ENCODE data around the gene KRTAP10-12. TPM values are rescaled to one million over a fixed set of nuclear protein-coding genes. Genes with fewer than 3 reads are reported as not detected.

The KRTAP10-12 gene
- total RNA-seq, 1 experiment from 2014 or later = not detected

DNA sequence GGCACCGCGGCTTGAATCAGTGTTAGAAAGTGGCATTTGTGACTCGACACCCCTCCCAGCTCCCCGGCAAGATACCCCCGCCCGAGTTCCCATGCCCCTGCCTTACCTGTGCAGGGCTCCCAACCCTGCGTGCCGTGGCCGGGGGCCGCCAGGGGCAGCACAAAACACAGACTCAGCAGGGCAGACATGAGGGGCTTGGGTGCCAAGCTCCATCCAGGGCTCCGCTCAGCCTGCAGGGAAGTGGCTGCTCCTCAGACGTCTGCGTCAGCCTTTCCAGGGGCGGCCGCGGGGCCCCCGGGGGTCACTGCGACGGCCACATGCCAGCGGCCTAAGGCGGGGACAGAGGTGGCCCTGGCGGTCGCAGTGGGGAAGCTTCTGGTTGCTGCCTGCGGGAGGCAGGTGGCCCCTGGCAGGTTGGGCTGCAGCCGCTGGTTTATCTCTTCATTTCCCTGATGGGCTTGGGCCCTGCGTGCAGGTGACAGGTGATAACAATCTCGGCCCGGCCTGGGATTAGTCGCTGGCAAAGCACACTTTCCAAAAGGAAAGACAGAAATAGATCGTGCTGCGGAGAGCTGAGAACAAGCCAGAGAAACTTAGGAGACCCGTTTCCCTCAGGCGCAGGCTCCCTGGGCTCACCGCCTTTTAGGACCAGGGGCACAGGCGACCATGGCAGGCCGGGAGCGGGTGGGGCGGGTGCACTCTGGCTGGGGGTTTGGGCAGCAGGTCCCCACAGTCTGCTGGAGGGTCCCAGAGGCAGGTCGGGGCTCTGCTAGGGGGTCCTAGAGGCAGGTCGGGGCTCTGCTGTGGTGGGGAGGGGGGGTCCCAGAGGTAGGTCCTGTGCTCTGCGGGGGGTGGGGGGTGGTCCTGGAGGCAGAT lies 14.6 kb downstream of the KRTAP10-12 start, which contains the start of gene TSPEAR:
Gene TSPEAR (minus strand): TSS at position 246 of the 876 bp plus-strand sequence. CDS start 58 bp downstream, at position 188.
- DNase-seq (ENCODE audit: low spot score) = no peak

DNA sequence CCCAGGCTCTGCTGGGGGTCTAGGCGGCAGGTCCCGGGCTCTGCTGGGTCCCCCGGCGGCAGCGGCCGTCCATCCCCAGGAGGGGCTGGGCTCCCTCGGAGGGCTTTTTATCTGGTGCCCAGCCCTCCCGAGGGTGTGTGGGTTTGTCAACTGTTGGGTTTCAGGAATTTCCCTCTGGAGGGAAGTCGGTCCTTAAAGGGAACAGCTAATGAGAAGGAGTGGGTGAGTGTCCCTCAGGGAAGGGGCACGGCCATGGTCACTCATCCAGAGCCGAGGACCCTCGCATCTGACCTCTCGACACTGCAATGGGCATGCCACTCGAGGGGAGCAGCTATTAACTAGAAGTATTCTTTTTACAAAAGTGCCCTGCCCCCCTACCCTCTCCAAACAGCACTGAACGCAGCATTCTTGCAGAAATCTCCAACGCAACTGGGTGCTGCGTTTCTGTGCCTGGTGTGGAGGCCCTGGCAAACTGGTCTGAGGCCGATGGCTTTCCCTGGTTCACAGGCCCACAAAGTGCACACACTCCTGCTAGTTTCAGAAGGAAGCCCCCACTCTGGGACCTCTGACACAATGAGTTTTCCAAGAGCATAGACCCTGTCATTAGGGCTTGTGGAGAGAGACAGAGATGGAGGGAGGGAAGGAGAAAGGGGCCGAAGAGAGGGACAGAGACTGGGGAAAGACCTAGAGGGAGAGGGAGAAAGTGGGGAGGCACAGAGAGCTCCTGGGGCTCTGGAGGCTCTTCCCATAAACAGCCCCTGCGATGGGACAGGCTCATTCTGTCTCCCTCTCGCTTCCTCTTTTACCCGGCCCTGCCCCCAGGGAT lies 15.4 kb downstream of the KRTAP10-12 start:
- DNase-seq (ENCODE audit: low spot score) = no peak

DNA sequence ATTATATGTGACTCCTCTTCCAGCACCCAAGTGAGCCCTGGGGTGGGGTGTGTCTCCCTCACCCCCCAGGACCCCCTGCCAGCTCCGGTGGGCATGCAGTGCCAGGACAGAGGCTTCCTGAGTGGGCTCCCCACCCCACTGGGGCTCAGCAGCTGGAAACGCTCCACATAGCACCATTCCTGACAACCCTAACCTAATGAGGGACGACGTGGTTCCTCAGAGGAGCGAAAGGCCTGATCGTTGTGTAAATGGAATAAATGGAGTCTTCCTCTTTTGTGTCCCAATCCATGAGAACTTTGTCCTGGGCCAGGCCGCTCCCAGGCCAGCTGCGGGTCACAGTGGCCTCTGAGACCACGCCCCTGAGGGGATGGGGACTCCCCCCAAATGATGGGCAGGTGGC lies 16.2 kb downstream of the KRTAP10-12 start:
- DNase-seq (ENCODE audit: low spot score) = no peak

DNA sequence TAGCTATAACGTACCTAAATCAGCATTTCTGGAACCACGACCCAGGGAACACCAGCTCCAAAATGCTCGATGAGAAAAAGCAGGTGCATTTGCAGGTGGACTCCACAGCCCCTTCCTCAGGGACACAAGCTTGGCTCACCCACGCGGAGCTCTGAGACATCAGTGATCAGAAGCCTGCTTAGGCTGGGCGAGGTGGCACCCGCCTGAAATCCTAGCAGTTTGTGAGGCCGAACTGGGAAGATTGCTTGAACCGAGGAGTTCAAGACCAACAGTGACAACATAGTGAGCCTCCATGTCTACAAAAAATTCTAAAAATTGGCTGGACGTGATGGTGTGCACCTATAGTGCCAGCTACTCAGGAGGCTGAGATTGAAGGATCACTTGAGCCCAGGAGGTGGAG lies 16.9 kb downstream of the KRTAP10-12 start:
- no peak for DNase-seq (ENCODE audit: low spot score)

DNA sequence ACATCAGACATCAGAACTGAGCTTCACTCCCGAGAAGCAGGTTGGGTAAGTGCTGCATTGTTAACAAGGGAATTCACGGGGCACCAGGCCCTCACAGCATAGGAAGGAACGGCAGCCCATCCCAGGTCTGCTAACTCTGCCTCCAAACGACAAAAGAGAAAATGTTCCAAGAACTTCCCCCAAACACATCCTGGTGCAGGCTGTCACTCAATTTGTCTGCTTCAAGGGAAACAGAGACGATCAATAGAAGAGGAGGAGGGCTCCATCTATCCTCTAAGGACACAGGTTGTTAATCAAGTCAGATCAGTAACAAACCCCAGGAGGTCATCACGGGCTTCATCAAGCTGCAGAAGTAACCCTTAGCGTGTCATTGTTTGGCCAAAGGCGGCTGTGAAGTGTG lies 17.9 kb downstream of the KRTAP10-12 start:
- DNase-seq (ENCODE audit: low spot score) = no peak

DNA sequence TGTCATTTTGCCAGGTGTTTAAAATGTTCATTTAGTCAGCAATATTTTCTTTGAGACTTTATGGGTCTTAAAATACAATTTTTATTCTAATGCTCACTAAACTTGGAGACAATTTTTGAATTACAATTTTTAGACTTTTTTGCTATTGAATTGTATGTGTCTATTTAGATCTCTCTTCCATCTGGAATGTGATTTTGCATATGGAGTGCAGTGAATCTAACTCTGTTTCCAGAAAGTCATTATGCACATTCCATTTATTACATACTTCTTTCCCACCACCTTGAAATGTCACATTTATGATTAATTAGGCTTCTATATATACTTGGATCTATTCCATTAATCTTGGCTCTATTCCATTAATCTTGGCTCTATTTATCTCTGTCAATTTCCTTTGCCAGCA lies 20.0 kb downstream of the KRTAP10-12 start:
- DNase-seq (ENCODE audit: low spot score) = no peak

DNA sequence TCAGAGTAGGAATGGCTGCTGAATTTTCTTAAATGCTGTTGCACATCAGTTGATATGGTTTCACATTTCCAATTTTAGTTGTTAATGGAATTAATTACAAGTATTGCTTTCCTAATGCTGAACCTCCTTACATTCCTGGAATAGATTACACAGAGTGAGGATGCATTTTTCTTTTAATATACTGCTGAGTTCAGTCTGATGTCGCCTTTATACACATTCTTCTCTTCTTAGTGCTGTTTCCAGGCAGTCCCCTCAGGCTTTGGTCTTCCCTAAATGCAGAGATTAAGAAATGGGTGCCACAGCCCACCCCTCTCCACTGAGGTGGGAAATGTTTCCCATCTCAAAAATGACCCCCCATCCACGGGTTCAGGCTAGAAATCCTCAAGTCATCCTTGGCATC lies 21.1 kb downstream of the KRTAP10-12 start:
- no peak for DNase-seq (ENCODE audit: low spot score)

DNA sequence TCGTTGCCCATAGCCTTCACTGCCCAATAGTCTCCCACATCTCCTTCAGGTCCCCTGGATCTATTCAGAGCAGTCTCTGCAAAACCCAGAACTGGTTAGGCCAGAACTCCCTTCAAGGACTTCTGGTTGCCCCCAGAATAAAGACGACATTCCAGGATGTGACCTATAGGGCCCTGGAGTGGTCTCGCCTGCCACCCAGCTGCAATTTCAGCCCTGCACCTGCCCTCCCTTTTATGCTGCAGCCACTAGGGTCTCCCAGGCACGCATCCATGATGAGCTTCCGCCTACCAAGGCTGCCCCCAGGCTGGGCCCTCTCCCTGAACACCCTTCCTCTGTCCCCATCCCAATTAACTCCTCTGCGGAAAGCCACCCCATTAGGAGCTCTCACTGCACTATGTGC lies 21.6 kb downstream of the KRTAP10-12 start:
- no peak for DNase-seq (ENCODE audit: low spot score)

DNA sequence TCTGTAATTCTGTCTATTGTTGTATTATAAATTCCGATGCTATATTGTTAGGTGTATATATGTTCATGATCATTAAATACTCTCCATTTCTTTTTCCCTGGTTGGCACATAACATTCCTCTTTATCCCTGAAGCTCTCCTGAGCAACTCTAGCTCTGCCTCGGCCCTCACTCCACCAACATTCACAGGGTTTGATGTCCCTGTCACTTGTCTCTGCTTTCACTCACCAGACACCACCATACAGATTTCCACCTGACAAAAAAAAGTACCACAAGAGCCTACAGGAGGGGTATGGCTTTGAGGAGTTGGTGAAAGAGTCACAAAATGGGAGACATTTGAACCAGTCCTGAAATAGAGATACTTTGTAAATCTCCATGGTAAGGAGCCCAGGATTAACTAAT lies 23.2 kb downstream of the KRTAP10-12 start:
- DNase-seq (ENCODE audit: low spot score) = no peak

DNA sequence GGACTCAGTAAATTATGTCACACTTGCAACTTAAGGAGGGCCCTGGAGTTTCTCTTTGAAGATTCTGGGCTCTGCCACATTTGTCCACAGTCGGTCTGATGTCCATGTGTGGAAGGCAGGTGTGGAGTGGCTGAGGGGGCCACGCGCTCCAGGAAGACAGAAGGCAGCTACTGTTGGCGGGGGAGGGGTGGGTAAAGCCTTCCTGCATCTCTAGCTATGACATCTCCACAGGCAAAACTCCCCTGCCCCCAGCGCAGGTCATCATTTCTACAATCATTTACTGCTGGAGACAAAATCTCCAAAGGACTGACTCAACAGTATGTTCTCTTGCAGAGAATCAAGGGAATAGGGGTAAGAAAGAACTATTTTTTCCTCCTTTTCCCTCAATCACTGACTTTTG lies 25.8 kb downstream of the KRTAP10-12 start:
- no peak for DNase-seq (ENCODE audit: low spot score)

DNA sequence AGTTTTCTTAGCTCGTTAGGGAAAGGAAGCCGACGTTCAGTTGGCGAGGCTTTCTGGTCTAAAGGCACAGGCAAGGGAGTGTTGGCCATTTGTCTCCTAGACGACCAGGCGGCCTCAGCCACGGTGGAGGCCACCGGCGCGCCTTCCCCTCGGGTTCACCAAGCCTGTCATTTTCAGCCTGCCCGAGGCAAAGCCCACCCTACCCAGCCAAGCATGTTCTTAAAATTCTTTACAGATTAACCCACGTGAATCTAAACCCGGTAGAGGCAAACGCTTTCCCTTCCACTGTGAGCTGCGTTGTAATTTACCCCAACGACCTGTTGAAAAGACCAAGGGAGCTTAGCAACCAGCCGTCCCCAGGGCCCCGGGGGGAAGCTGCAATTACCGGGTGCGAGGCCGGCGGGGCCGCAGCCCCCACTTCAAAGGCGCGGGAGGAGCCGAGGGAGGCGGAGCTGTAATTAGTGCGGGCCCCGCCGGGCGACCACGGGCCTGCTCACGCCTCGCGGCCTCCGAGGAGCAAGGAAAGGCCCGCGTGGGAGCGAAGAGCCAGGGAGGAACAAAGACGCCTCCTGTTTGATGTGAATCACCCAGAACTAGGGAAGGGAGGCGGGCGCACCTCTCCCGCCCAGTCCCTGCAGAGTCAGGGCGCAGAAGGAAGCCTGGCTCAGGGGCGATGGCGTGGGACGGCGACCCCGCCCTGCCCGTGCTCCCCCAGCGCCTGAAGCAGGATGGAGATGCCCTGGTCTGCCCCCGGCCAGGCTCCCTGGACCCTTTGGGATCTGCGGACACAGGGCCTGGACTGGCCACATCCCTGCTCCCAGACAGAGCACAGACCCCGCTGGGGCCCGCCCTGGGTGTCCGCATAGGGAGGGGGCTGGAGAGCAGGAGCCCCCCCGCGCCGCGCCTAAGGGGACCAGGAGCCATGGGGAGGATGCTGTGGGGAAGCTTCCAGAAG lies 26.5 kb downstream of the KRTAP10-12 start:
- no peak for DNase-seq (ENCODE audit: low spot score)

DNA sequence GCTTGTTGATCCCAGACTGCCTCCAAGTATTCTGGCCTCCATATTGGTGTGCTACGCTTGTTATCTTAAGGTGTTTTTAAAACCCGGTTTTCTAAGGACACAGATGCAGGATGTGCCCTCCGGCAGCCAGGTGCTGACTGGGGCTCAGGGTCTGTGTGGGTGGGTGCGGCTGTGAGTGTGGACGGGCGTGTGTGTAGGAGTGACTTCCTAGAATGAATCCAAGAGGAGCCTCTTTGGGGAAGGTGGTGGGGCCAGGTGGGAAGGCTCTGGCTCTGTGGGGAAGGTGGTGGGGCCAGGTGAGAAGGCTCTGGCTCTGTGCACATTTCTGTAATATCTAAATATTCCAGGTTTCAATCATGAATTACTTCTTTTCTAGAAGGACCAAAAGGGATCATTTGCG lies 27.2 kb downstream of the KRTAP10-12 start:
- no peak for DNase-seq (ENCODE audit: low spot score)

DNA sequence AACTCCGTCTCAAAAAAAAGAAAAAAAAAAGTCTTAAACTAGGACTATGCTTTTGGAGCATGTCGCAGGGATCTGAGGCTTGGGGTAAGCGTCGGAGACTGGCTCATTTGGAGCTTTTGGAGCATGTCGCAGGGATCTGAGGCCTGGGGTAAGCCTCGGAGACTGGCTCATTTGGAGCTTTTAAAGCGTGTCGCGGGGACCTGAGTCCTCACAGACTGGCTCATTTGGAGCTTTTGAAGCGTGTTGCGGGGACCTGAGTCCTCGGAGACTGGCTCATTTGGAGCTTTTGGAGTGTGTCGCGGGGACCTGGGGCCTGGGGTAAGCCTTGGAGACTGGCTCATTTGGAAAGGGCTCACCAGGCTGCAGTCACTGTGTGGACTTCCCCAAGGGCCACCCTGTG lies 28.0 kb downstream of the KRTAP10-12 start:
- DNase-seq (ENCODE audit: low spot score) = no peak

DNA sequence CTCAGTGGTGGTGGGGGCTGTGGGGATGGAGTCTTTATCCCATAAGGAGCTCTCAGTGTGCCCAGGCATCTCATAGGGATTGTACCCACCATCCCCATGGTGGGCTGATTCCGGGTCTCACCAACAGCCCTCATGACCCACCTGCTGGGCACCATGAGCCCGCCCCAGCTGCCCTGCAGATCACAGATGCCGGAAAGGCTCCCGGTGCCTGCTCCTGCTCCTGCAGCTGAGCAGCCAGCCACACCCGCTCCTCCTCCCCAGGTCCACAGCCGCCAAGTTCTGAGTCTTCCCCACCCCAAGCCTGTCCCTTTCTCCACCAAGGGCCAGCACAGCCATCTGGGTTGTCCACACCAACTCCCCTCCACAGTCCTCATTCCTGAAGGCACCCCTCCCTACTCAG lies 29.9 kb downstream of the KRTAP10-12 start:
- DNase-seq (ENCODE audit: low spot score) = no peak

DNA sequence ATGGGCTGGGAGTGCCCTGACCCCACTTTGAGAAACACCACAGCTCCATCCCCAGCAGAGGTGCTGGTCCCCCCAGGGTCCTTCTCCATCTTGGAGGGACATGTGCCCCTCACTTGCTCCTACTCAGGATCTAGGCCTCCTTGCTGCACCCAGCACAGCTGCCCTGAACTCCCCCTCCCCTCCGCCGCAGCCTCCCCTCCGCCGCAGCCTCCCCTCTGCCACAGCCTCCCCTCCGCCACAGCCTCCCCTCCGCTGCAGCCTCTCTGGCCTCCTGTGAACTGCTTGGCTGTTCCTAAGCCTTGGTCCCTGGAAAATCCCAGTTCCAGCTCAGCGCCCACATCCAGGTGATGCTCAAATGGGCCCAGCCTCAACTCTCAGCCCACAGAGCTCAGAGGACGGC lies 30.3 kb downstream of the KRTAP10-12 start:
- DNase-seq (ENCODE audit: low spot score) = no peak

DNA sequence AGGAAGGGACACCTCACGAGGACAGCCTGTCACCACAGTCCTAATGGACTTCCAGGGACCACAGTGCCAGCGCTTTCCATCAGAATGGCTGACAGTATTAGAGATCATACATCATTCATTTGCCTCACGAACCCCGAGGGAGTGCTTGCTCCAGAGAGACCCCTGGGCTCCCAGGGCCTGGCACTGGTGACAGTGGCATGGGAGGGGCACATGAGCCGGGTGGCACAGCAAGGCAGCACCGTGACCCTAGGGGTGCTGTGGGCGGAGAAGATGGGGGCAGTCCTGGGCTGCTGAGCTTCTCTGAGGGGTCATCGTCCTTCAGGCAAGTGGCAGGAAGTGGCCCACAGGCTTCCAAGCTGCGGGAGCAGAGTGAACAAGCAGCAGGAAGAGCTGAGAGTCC lies 30.8 kb downstream of the KRTAP10-12 start:
- DNase-seq (ENCODE audit: low spot score) = no peak

DNA sequence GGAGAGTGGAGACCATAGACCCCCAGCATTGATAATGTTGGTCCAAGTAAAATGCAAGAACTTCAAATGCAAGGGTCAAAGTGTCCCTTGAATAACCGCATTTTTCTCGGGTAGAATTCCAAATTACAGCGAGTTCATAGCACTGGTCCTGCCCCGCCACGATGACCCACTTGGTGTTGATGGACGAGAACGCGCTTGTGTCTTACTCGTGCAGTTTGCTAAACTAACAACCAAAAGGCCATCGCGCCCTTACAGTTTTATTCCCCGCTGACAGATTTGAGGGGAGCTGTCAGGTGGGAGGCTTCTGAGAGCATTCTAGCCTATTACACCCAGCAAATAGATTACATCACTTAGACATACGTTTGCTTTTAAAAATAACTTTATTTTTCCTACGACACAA lies 31.7 kb downstream of the KRTAP10-12 start:
- DNase-seq (ENCODE audit: low spot score) = no peak

DNA sequence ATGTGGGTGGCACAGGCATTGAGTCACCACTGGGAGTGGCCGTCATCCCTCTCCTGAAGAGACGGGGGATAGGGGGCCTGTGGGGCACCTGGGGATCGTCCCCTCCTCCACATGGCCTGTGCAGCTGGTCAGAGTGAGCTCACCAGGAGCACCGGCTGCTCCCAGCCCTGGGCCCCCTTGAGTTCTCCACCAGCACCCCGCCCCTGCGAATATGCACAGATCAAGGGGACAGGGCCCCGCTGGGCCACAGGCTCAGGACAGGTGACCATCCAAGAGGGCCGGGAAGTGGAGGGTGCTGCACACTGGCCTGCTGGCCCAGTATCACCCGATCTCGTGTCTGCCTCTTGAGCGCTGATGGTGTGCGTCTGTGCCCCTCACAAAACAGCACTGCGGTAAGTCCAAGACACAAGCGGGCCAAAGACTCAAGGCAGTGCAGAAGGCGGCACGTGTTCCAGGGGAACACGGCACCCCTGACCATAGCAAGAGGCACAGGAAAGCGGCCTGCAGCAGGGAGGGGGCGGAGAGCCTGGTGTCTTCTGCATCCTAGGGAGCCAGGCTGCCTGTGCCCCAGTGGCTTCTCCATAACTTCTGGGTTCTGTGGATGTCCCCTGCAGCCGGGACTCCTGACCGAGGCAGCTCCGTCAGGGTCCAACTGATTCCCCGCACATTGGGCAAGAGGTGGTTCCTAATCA lies 32.5 kb downstream of the KRTAP10-12 start:
- no peak for DNase-seq (ENCODE audit: low spot score)

DNA sequence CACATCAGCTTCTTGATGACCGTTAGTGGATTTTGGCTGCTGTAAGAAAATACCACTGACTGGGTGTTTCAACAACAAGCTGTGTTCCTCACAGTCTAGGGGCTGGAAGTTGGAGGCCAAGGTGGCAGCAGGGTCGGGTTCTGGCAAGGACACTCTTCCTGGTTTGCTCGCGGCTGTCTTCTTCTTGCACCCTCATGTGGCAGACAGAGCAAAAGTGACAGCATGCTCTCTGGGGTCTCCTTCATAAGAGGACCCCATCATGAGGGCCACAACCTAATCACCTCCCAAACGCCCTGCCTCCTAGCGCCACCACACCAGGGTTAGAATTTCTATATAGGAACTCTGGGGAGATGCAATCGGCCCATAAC lies 33.0 kb downstream of the KRTAP10-12 start:
- no peak for DNase-seq (ENCODE audit: low spot score)

DNA sequence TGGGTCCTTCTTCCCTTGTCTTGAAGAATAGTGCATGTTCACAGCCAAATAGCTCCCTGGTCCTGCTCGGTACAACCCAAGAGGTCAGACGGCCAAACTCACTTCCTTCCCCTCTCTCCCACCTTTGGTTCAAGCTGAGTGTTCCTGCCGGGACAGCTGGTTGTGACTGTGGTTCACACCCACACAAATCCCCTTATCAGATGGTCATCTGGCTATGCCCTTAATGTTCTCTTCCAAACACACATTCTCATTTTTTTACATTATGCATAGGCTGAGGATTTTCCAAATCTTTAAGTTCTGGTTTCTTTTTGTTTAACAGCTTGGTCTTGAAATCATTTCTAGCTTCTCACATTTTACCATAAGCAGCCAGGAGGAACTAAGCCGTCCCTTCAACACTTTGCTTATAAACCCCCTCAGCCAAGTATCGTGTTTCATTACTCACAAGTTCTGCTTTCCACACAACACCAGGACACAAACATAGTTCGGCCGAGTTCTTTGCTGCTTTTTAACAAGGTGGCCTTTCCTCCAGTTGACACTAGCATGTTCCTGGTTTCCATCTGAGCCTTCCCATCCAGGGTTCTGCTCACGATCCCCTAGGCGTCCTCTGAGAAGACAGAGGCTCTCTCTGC lies 34.1 kb downstream of the KRTAP10-12 start:
- no peak for DNase-seq (ENCODE audit: low spot score)

DNA sequence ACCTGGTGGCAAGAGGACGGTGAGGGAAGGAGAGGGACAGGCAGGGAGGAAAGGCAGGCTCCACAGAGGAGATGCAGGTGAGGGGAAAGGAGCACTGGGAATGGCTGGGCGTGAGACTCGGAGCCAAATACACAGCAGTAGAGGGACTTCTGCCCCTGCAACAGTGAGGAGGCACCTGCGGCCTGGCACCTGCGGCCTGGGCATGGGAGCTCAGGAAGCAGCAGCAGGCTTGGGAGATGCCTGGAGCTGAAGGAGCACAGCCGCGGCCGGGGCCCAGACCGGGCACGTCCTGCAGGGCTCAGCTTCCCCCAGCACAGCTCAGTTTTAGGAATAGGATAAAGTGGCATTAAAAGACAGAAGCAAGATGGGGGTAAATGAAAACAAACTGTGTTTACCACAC lies 35.3 kb downstream of the KRTAP10-12 start:
- DNase-seq (ENCODE audit: low spot score) = no peak
